ENCODE data around the gene SULT6B1. TPM values are rescaled to one million over a fixed set of nuclear protein-coding genes. Genes with fewer than 3 reads are reported as not detected.
A peak's percentile ranks its signal among the peaks of the same experiment; 100 is the strongest.

SULT6B1 gene
- total RNA-seq, 3 donors from 2014 or later: not detected

- Histone ChIP-seq H3K9me3 (no peaks in the 10 kb centered on the region), H3K4me3 (no peak overlapping the region), H3K36me3 (ENCODE audit: low read depth) (no peaks in the 10 kb centered on the region), H3K4me1 (ENCODE audit: low read depth) (peaks cover 3% of the 10 kb centered on the region)
- DNase-seq (no peak), ATAC-seq (no peak)
- TF ChIP-seq CTCF (IDR thresholded peaks at IDR 0.05): no peak
- intact Hi-C loops (cut with DNase I, micrococcal nuclease): no loop called here
These were observed 3.3 kb upstream of the SULT6B1 start for GRCh38 chr2:37191747-37192146.

- Histone ChIP-seq H3K9me3 (no peaks in the 10 kb centered on the region), H3K36me3 (ENCODE audit: low read depth) (no peaks in the 10 kb centered on the region), H3K4me3 (no peak overlapping the region), H3K4me1 (ENCODE audit: low read depth) (peaks cover 3% of the 10 kb centered on the region)
- DNase-seq (no peak), ATAC-seq (no peak)
- intact Hi-C loops (cut with DNase I, micrococcal nuclease): no loop called here
- TF ChIP-seq CTCF (IDR thresholded peaks at IDR 0.05): no peak
These were observed 2.8 kb upstream of the SULT6B1 start for GRCh38 chr2:37191253-37191652.

DNA sequence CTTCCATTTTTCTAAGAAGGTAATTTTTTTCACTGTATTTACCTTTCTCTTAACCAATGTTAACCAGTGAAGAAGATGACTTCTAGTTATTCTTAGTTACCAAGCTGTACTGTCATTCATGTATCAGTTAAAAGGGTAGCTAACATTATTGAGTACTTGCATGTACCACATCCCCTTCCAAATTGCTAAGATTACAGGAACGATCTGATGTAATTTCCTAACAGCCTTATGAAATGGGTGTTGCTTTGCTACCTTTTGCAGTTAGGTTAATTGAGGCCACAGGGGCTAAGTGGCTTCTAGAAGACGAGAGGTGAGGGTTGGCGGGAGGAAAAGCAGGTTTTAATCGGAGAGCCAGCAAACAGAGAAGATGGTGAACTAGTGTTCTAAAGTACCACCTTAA is 1.8 kb upstream of the SULT6B1 start:
- intact Hi-C loops (cut with DNase I, micrococcal nuclease): no loop called here
- H3K4me3 ChIP-seq: no peak overlapping the region
- no peaks in the 10 kb centered on the region for H3K36me3 ChIP-seq (ENCODE audit: low read depth)
- H3K4me1 ChIP-seq (ENCODE audit: low read depth): no peaks in the 10 kb centered on the region
- H3K9me3 ChIP-seq: no peaks in the 10 kb centered on the region
- no peak for ATAC-seq
- TF ChIP-seq CTCF (IDR thresholded peaks at IDR 0.05): no peak
- DNase-seq: no peak

DNA sequence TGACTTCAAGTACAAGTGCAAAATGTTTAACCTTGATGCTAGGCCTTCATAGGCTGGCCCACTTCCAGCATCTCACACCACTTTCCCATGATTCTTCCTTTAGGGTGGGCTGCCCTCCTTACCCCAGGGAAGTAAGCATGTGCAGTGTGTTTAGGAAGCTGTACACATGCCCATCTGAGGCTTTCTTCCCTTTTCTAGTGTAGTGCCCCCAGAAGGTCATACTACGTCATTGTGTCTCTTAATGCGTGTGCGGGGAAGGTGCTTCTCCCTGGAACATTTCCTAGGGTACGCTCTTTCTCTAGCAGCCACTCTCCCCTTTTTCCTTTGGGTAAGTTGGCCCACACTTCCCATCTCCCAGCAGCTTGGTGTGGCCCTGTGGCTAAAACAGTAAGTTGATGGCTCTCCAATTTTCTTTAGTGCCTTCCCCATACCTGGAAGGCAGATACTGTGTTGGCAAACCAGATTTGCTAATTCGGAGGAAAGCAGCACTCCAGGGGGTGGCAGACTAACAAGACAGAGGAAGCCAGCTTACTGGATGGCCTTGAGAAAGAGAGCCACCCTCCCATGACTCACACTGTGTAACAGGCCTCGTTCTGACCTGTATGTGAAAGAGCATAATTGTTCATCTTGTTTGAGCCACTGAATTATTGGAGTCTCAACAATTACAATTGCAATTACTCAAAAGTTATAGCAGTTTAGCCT is 1.1 kb upstream of the SULT6B1 start:
- no peak for TF ChIP-seq CTCF (IDR thresholded peaks at IDR 0.05)
- ATAC-seq (peak; percentile 90), DNase-seq (no peak)
- Histone ChIP-seq H3K4me1 (ENCODE audit: low read depth) (no peaks in the 10 kb centered on the region), H3K36me3 (ENCODE audit: low read depth) (no peaks in the 10 kb centered on the region), H3K9me3 (no peaks in the 10 kb centered on the region), H3K4me3 (no peak overlapping the region)
- intact Hi-C loops (cut with DNase I, micrococcal nuclease): no loop called here

DNA sequence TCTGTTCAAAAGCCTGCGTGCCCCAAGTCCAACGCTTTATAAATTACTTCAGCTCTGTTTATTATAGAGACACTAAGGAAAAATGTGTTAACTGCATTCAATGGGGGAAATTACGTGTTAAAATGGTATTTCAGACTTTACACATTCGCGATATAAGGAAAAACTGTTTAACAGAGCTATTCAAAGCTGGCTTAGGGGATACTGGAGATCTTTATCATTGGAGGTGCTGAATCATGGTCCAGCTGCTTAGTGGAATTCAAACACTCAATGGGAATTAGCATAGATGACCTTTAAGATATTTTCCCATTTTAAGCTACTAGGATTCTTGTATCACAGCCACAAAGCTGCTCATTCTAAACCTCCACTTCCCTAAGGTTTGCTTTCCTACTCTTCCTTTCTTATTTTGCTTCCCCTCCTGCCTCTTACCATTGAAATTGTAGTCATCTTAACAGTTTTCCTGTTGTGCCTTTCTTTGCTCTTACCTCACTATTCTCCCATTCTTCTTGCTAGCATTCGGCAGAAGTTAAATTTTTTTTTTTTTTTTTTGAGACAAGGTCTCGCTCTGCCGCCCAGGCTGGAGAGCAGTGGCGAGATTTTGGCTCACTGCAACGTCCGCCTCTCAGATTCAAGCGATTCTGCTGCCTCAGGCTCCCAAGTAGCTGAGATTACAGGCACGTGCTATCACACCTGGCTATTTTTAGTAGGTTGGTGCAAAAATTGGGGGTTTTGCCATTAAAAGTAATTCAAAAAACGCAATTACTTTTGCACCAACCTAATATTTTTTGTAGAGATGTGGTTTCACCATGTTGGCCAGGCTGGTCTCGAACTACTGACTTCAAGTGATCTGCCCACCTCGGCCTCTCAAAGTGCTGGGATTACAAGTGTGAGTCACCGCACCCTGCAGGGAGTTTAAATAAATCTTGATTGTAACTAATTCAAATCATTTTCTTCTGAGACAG is 6.5 kb downstream of the SULT6B1 start:
- DNase-seq (no peak), ATAC-seq (no peak)
- no peaks in the 10 kb centered on the region for H3K4me1 ChIP-seq (ENCODE audit: low read depth)
- no peak overlapping the region for H3K4me3 ChIP-seq
- intact Hi-C loops (cut with DNase I, micrococcal nuclease): no loop called here
- TF ChIP-seq CTCF (IDR thresholded peaks at IDR 0.05): no peak
- H3K9me3 ChIP-seq: no peaks in the 10 kb centered on the region
- no peaks in the 10 kb centered on the region for H3K36me3 ChIP-seq (ENCODE audit: low read depth)
